Activated T-helper 1 cell treated with anti-CD3 and anti-CD28 coated beads, Interleukin-12 subunit alpha, Interleukin-12 subunit beta, Interleukin-2, Interleukin-4 antibody, amounts not matched to agents 30 ng/mL and 10 ng/mL and 1 ng/mL, durations not matched to agents 14 hours and 24 hours and 36 hours (primary cell): ENCODE data around the gene CTU2. TPM values are rescaled to one million over a fixed set of nuclear protein-coding genes. Genes with fewer than 3 reads are reported as not detected.

Source experiments
- DNase-seq: peaks from one replicate; pipeline ENCODE4 v3.0.0; 2021; ENCODE audit warnings: low spot score
- H3K27ac Mint-ChIP-seq: one replicate; pipeline ENCODE4 v1.8.0; 2021; ENCODE audit warnings: mild to moderate bottlenecking, mixed read lengths
- H3K27me3 Mint-ChIP-seq: one replicate; pipeline ENCODE4 v1.8.0; 2022; ENCODE audit warnings: mild to moderate bottlenecking, moderate library complexity, mixed read lengths; ENCODE audit not compliant: insufficient read depth
- H3K36me3 Mint-ChIP-seq: one replicate; pipeline ENCODE4 v1.8.0; 2021; ENCODE audit warnings: low read depth, mixed read lengths
- H3K4me1 Mint-ChIP-seq: one replicate; pipeline ENCODE4 v1.8.0; 2021; ENCODE audit warnings: low read depth, mixed read lengths
- H3K4me3 Mint-ChIP-seq: one replicate; pipeline ENCODE4 v1.8.0; 2021; ENCODE audit warnings: mild to moderate bottlenecking, moderate library complexity, mixed read lengths
- H3K9me3 Mint-ChIP-seq: one replicate; pipeline ENCODE4 v1.8.0; 2021; ENCODE audit warnings: mixed read lengths
- intact Hi-C: fragments of 100-400 bp; cut with micrococcal nuclease; formaldehyde crosslinking; loops from one replicate; pipeline ENCODE4 v1.15.1; 2024
- total RNA-seq: library from RNA; stranded (reverse); gene quantifications from 2 replicates; pipeline ENCODE4 v1.2.3, GENCODE V29; 2022

CTU2 gene
- total RNA-seq, 1 donor from 2014 or later, result 74.7 TPM

GRCh38 chr16:88735616-88736015 lies 29.3 kb downstream of the CTU2 start:
- no peak overlapping the region for H3K4me3 Mint-ChIP-seq
- H3K4me1 Mint-ChIP-seq, result no peaks in the 10 kb centered on the region
- H3K27ac Mint-ChIP-seq, result no peak overlapping the region

GRCh38 chr16:88736088-88736487 lies 29.8 kb downstream of the CTU2 start:
- intact Hi-C loops, result loop anchor here (2.0 kb wide), 1 partner anchor 481 kb away; the partner anchor contains the start of gene ZNF778
- H3K9me3 Mint-ChIP-seq, result no peaks in the 10 kb centered on the region
- no peak overlapping the region for H3K27ac Mint-ChIP-seq
- no peak overlapping the region for H3K4me3 Mint-ChIP-seq
- H3K36me3 Mint-ChIP-seq, result peaks cover 5% of the 10 kb centered on the region
- H3K4me1 Mint-ChIP-seq, result no peaks in the 10 kb centered on the region
- no peak for DNase-seq
- no peaks in the 10 kb centered on the region for H3K27me3 Mint-ChIP-seq

More at GRCh38 chr16:88735616-88736015, 29.3 kb downstream of the CTU2 start:
- Mint-ChIP-seq H3K27me3 (no peaks in the 10 kb centered on the region), H3K36me3 (peaks cover 10% of the 10 kb centered on the region), H3K9me3 (no peaks in the 10 kb centered on the region)
- intact Hi-C loops, result loop anchor here (2.0 kb wide), 1 partner anchor 481 kb away; the partner anchor contains the start of gene ZNF778
- DNase-seq, result no peak

GRCh38 chr16:88736496-88736895 lies 30.2 kb downstream of the CTU2 start:
- Mint-ChIP-seq H3K27ac (no peak overlapping the region), H3K4me3 (no peak overlapping the region), H3K9me3 (no peaks in the 10 kb centered on the region), H3K4me1 (no peaks in the 10 kb centered on the region), H3K36me3 (peaks cover under 1% of the 10 kb centered on the region), H3K27me3 (no peaks in the 10 kb centered on the region)
- intact Hi-C loops, result loop anchor here (2.0 kb wide), 1 partner anchor 480 kb away; the partner anchor contains the start of gene ZNF778
- DNase-seq, result no peak

GRCh38 chr16:88737298-88738150 lies 31.2 kb downstream of the CTU2 start:
- DNase-seq, result peak; percentile 49
- no peaks in the 10 kb centered on the region for H3K27me3 Mint-ChIP-seq
- no peaks in the 10 kb centered on the region for H3K9me3 Mint-ChIP-seq
- H3K36me3 Mint-ChIP-seq, result no peaks in the 10 kb centered on the region
- no peak overlapping the region for H3K4me3 Mint-ChIP-seq
- H3K27ac Mint-ChIP-seq, result no peak overlapping the region
- no peaks in the 10 kb centered on the region for H3K4me1 Mint-ChIP-seq
- intact Hi-C loops, result loop anchor here (1.0 to 2.0 kb wide), 6 partner anchors 8 to 479 kb away; partner anchors contain the start of genes CDT1, PIEZO1, TRAPPC2L and ZNF778

- H3K36me3 Mint-ChIP-seq, result no peaks in the 10 kb centered on the region
- H3K9me3 Mint-ChIP-seq, result no peaks in the 10 kb centered on the region
- intact Hi-C loops, result no loop called here
- H3K27me3 Mint-ChIP-seq, result no peaks in the 10 kb centered on the region
- H3K4me1 Mint-ChIP-seq, result no peaks in the 10 kb centered on the region
- no peak overlapping the region for H3K4me3 Mint-ChIP-seq
- H3K27ac Mint-ChIP-seq, result no peak overlapping the region
- DNase-seq, result no peak
Measured at GRCh38 chr16:88738151-88739084, 32.1 kb downstream of the CTU2 start.

GRCh38 chr16:88739139-88739976 lies 33.1 kb downstream of the CTU2 start:
- H3K4me3 Mint-ChIP-seq, result no peak overlapping the region

GRCh38 chr16:88739977-88740726 lies 33.8 kb downstream of the CTU2 start:
- Mint-ChIP-seq H3K27me3 (no peaks in the 10 kb centered on the region), H3K4me1 (no peaks in the 10 kb centered on the region), H3K4me3 (no peak overlapping the region), H3K9me3 (no peaks in the 10 kb centered on the region), H3K36me3 (no peaks in the 10 kb centered on the region), H3K27ac (no peak overlapping the region)
- intact Hi-C loops, result no loop called here
- DNase-seq, result no peak

More at GRCh38 chr16:88739139-88739976, 33.1 kb downstream of the CTU2 start:
- H3K9me3 Mint-ChIP-seq, result no peaks in the 10 kb centered on the region
- no peaks in the 10 kb centered on the region for H3K4me1 Mint-ChIP-seq
- DNase-seq, result no peak
- H3K36me3 Mint-ChIP-seq, result no peaks in the 10 kb centered on the region
- no peak overlapping the region for H3K27ac Mint-ChIP-seq
- intact Hi-C loops, result no loop called here
- H3K27me3 Mint-ChIP-seq, result no peaks in the 10 kb centered on the region

GRCh38 chr16:88740727-88741055 lies 34.4 kb downstream of the CTU2 start:
- H3K4me3 Mint-ChIP-seq, result no peak overlapping the region
- no peak overlapping the region for H3K27ac Mint-ChIP-seq
- H3K27me3 Mint-ChIP-seq, result no peaks in the 10 kb centered on the region
- peaks cover under 1% of the 10 kb centered on the region for H3K4me1 Mint-ChIP-seq
- intact Hi-C loops, result no loop called here
- no peaks in the 10 kb centered on the region for H3K36me3 Mint-ChIP-seq
- DNase-seq, result no peak
- no peaks in the 10 kb centered on the region for H3K9me3 Mint-ChIP-seq

- Mint-ChIP-seq H3K4me3 (no peak overlapping the region), H3K9me3 (no peaks in the 10 kb centered on the region), H3K27ac (no peak overlapping the region), H3K4me1 (peaks cover 7% of the 10 kb centered on the region), H3K27me3 (no peaks in the 10 kb centered on the region), H3K36me3 (no peaks in the 10 kb centered on the region)
- intact Hi-C loops, result no loop called here
- DNase-seq, result no peak
Measured at GRCh38 chr16:88741368-88741767, 35.1 kb downstream of the CTU2 start.

GRCh38 chr16:88742896-88743605 lies 36.7 kb downstream of the CTU2 start:
- Mint-ChIP-seq H3K4me3 (no peak overlapping the region), H3K27ac (no peak overlapping the region), H3K36me3 (peaks cover under 1% of the 10 kb centered on the region), H3K27me3 (no peaks in the 10 kb centered on the region), H3K9me3 (no peaks in the 10 kb centered on the region), H3K4me1 (peaks cover 10% of the 10 kb centered on the region)
- intact Hi-C loops, result no loop called here
- no peak for DNase-seq
